Activated CD8-positive, alpha-beta T cell treated with anti-CD3 and anti-CD28 coated beads for 36 hours (primary cell): Measurements from ENCODE around the gene COG8. TPM values are rescaled to one million over a fixed set of nuclear protein-coding genes. Genes with fewer than 3 reads are reported as not detected.

Source experiments
- ATAC-seq: fragments of 200-7000 bp; cut with Tn5 transposase; one replicate; pipeline ENCODE4 v1.10.0; 2021; ENCODE audit warnings: mild to moderate bottlenecking, moderate library complexity
- CTCF ChIA-PET: fragments of 350-600 bp; sonication (Branson Sonifier 250); formaldehyde crosslinking; loops from one replicate; lab custom pipeline; 2021; ENCODE audit warnings: antibody characterized with exemption; lab: Charles Lee
- POLR2A ChIA-PET: fragments of 350-600 bp; sonication (Branson Sonifier 250); formaldehyde crosslinking; loops from one replicate; lab custom pipeline; 2021; ENCODE audit warnings: antibody characterized with exemption; lab: Charles Lee
- DNase-seq: peaks from one replicate; pipeline ENCODE4 v3.0.0-alpha.2; 2020
- H3K27ac Mint-ChIP-seq: one replicate; pipeline ENCODE4 v1.8.0; 2021; ENCODE audit warnings: mild to moderate bottlenecking, mixed read lengths
- H3K27me3 Mint-ChIP-seq: one replicate; pipeline ENCODE4 v1.8.0; 2021; ENCODE audit warnings: mixed read lengths
- H3K36me3 Mint-ChIP-seq: one replicate; pipeline ENCODE4 v1.8.0; 2021; ENCODE audit warnings: low read depth, mixed read lengths
- H3K4me1 Mint-ChIP-seq: one replicate; pipeline ENCODE4 v1.8.0; 2021; ENCODE audit warnings: low read depth, mixed read lengths
- H3K4me3 Mint-ChIP-seq: one replicate; pipeline ENCODE4 v1.8.0; 2021; ENCODE audit warnings: mild to moderate bottlenecking, moderate library complexity, mixed read lengths
- H3K9me3 Mint-ChIP-seq: one replicate; pipeline ENCODE4 v1.8.0; 2021; ENCODE audit warnings: mixed read lengths
- intact Hi-C: fragments of 100-400 bp; cut with micrococcal nuclease; formaldehyde crosslinking; loops from one replicate; pipeline ENCODE4 v1.10.0; 2022
- total RNA-seq, 2 experiments: library from RNA; stranded (reverse); gene quantifications; one replicate each; pipeline ENCODE4 v1.2.3, GENCODE V29; 2021
- TF ChIP-seq, protein P1 (sequence below): fragments of 200-600 bp; IDR thresholded peaks from one replicate; pipeline ENCODE4 v1.8.0; 2022; ENCODE audit warnings: antibody characterized with exemption, mild to moderate bottlenecking

The COG8 gene
- total RNA-seq, 2 experiments from 2014 or later: 26.0 to 27.4 TPM

- no peaks in the 10 kb centered on the region for H3K27me3 Mint-ChIP-seq
- no peak overlapping the region for H3K4me3 Mint-ChIP-seq
- no peak for ATAC-seq
- ChIA-PET CTCF (interaction anchor here (0.9 to 1.2 kb wide), 2 partner anchors 18 to 165 kb away, joined by 3 read pairs; no protein-coding TSS in a partner anchor), POLR2A (interaction anchor here (8.4 kb wide), 1 partner anchor 14 kb away, joined by 93 read pairs; the partner anchor contains the start of gene PDF)
- H3K4me1 Mint-ChIP-seq: peaks cover 27% of the 10 kb centered on the region
- no peak overlapping the region for H3K27ac Mint-ChIP-seq
- no peaks in the 10 kb centered on the region for H3K9me3 Mint-ChIP-seq
- intact Hi-C loops: no loop called here
- no peak for DNase-seq
- peaks cover 24% of the 10 kb centered on the region for H3K36me3 Mint-ChIP-seq
- TF ChIP-seq, protein P1, sequence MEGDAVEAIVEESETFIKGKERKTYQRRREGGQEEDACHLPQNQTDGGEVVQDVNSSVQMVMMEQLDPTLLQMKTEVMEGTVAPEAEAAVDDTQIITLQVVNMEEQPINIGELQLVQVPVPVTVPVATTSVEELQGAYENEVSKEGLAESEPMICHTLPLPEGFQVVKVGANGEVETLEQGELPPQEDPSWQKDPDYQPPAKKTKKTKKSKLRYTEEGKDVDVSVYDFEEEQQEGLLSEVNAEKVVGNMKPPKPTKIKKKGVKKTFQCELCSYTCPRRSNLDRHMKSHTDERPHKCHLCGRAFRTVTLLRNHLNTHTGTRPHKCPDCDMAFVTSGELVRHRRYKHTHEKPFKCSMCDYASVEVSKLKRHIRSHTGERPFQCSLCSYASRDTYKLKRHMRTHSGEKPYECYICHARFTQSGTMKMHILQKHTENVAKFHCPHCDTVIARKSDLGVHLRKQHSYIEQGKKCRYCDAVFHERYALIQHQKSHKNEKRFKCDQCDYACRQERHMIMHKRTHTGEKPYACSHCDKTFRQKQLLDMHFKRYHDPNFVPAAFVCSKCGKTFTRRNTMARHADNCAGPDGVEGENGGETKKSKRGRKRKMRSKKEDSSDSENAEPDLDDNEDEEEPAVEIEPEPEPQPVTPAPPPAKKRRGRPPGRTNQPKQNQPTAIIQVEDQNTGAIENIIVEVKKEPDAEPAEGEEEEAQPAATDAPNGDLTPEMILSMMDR: no peak
These were observed 24.8 kb downstream of the COG8 start for GRCh38 chr16:69314534-69314933.

- Mint-ChIP-seq H3K36me3 (peaks cover 22% of the 10 kb centered on the region), H3K4me3 (peak overlapping the region; percentile 60), H3K27me3 (no peaks in the 10 kb centered on the region), H3K4me1 (peaks cover 27% of the 10 kb centered on the region), H3K27ac (peak overlapping the region; percentile 74), H3K9me3 (no peaks in the 10 kb centered on the region)
- ATAC-seq (no peak), DNase-seq (no peak)
- intact Hi-C loops: no loop called here
- ChIA-PET CTCF (no interaction called here), POLR2A (interaction anchor here (3.2 to 8.4 kb wide), 2 partner anchors 10 to 15 kb away, joined by 15 to 93 read pairs; partner anchors contain the start of gene PDF)
- TF ChIP-seq, protein P1: no peak
These were observed 25.9 kb downstream of the COG8 start for GRCh38 chr16:69313469-69313868.

- DNase-seq (peak; percentile 54), ATAC-seq (peak; percentile 37)
- no peaks in the 10 kb centered on the region for H3K9me3 Mint-ChIP-seq
- TF ChIP-seq, protein P1: no peak
- peaks cover 17% of the 10 kb centered on the region for H3K36me3 Mint-ChIP-seq
- CTCF ChIA-PET: interaction anchor here (0.6 to 1.1 kb wide), 6 partner anchors 12 to 465 kb away, joined by 3 to 4 read pairs (median 3); no protein-coding TSS in a partner anchor
- H3K4me3 Mint-ChIP-seq: peak overlapping the region; percentile 89
- intact Hi-C loops: no loop called here
- peaks cover 27% of the 10 kb centered on the region for H3K4me1 Mint-ChIP-seq
- POLR2A ChIA-PET: interaction anchor here (1.2 to 8.4 kb wide), 3 partner anchors 12 to 253 kb away, joined by 4 to 93 read pairs (median 15); partner anchors contain the start of gene PDF
- H3K27me3 Mint-ChIP-seq: no peaks in the 10 kb centered on the region
- H3K27ac Mint-ChIP-seq: peak overlapping the region; percentile 94
These were observed 27.6 kb downstream of the COG8 start for GRCh38 chr16:69311533-69312387.

- Mint-ChIP-seq H3K27ac (peak within 1 kb of the TSS; percentile 94), H3K27me3 (no peaks in the 10 kb centered on the region), H3K36me3 (peaks cover 12% of the 10 kb centered on the region), H3K4me1 (peaks cover 27% of the 10 kb centered on the region), H3K9me3 (no peaks in the 10 kb centered on the region), H3K4me3 (peak within 1 kb of the TSS; percentile 89)
- ATAC-seq (peak; percentile 98), DNase-seq (peak; percentile 98)
- intact Hi-C loops: no loop called here
- ChIA-PET CTCF (interaction anchor here (0.9 to 1.7 kb wide), 4 partner anchors 10 to 28 kb away, joined by 3 to 4 read pairs (median 4); no protein-coding TSS in a partner anchor), POLR2A (interaction anchor here (0.9 to 8.4 kb wide), 4 partner anchors 13 to 122 kb away, joined by 3 to 93 read pairs (median 9); partner anchors contain the start of gene PDF)
- TF ChIP-seq, protein P1: peak; percentile 83
These were observed 28.5 kb downstream of the COG8 start, which contains the start of gene VPS4A for GRCh38 chr16:69310653-69311532. Gene VPS4A, plus strand, starts transcription at chr16:69311350. Its CDS starts 162 bp downstream, at chr16:69311512.
